Adipocyte (in vitro differentiated cells): ENCODE results near the gene LRRC38.

Source experiments
- DNase-seq: peaks from one replicate; pipeline ENCODE4 v3.0.0-alpha.2; 2015; ENCODE audit warnings: low read depth
- H3K27me3 ChIP-seq: replicated peaks from 2 replicates; pipeline ENCODE4 v1.7.0; 2013; ENCODE audit warnings: mild to moderate bottlenecking, low read length, moderate library complexity; ENCODE audit not compliant: control insufficient read depth, insufficient read depth
- H3K36me3 ChIP-seq: 2 replicates; pipeline ENCODE4 v1.7.0; 2013; ENCODE audit warnings: low read length, mild to moderate bottlenecking, moderate library complexity; ENCODE audit not compliant: control insufficient read depth, insufficient read depth, severe bottlenecking
- H3K4me1 ChIP-seq: 2 replicates; pipeline ENCODE4 v1.7.0; 2013; ENCODE audit warnings: mild to moderate bottlenecking, low read length, moderate library complexity; ENCODE audit not compliant: control insufficient read depth, insufficient read depth
- H3K4me3 ChIP-seq: 2 replicates; pipeline ENCODE4 v1.7.0; 2013; ENCODE audit warnings: mild to moderate bottlenecking, low read length, moderate library complexity
- H3K9ac ChIP-seq: 2 replicates; pipeline ENCODE4 v1.7.0; 2013; ENCODE audit warnings: mild to moderate bottlenecking, low read length, moderate library complexity
- H3K9me3 ChIP-seq: 2 replicates; pipeline ENCODE4 v1.7.0; 2013; ENCODE audit warnings: mild to moderate bottlenecking, low read length, moderate library complexity; ENCODE audit not compliant: control insufficient read depth

Gene LRRC38

DNA sequence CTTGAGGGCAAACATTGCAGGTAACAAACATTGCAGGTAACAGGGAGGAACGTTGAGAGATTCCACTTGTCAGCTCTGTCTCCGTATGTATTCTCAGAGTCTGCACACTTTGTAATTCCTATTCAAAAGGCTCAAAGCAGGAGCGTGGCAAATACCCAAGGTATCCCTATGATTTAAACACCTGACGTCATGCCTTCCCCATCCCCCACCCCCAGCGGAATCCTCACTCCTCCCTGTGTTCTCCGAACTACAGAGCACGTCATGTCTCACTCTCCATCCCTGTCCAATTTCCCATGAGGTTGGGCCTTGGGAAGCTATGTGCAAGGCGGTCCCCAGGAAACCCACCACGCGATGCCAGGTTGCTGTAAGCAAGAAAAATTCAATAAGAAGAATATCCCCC lies 2.8 kb upstream of the LRRC38 start:
- no peak overlapping the region for H3K9ac ChIP-seq
- H3K4me3 ChIP-seq, result no peak overlapping the region
- H3K27me3 ChIP-seq, result peaks cover 73% of the 10 kb centered on the region
- no peak for DNase-seq
- no peaks in the 10 kb centered on the region for H3K36me3 ChIP-seq
- H3K9me3 ChIP-seq, result peaks cover 8% of the 10 kb centered on the region
- H3K4me1 ChIP-seq, result no peaks in the 10 kb centered on the region

GRCh38 chr1:13514821-13515220 lies 1.0 kb upstream of the LRRC38 start:
- Histone ChIP-seq H3K36me3 (no peaks in the 10 kb centered on the region), H3K4me1 (no peaks in the 10 kb centered on the region), H3K9ac (no peak overlapping the region), H3K27me3 (peaks cover 87% of the 10 kb centered on the region), H3K4me3 (no peak overlapping the region), H3K9me3 (peaks cover 8% of the 10 kb centered on the region)
- no peak for DNase-seq

DNA sequence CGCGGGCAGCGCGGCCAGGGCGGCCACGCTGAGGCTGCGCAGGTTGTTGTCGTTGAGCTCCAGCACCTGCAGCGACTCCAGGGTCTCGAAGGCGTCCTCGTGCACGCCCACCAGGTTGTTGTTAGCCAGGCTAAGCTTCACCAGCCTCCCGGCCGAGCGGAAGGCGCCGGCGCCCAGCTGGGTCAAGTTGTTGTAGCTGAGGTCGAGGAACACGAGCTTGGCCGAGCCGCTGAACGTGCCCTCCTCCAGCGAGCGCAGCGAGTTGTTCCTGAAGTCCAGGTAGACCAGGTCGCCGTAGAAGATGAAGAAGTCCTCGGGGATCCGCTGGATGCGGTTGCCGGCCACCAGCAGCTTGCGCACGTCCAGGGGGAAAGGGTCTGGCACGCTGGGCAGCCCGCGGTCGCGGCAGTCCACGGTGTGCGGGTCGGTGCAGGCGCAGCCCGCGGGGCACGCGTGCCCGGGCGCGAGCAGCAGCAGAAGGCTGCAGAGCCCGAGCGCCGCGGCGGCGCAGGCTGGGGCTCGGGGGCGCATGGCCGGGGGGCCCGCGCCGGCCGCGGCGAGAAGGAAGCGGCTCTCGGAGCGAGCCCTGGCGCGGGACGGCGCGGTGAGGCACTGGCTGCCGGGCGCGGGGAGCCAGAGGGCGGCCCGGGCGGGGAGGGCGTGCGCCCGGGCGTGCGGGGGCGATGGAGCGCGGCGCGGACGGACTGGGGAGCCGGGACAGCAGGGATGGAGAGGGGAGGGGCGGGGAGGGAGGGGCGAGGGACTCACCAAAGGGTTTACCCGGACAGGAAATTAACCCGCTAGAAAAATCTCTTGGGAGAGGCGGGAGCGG lies 524 bp downstream of the LRRC38 start:
- Histone ChIP-seq H3K27me3 (peaks cover 85% of the 10 kb centered on the region), H3K4me1 (no peaks in the 10 kb centered on the region), H3K4me3 (no peak overlapping the region), H3K9me3 (no peaks in the 10 kb centered on the region), H3K36me3 (no peaks in the 10 kb centered on the region), H3K9ac (no peak overlapping the region)
- no peak for DNase-seq

GRCh38 chr1:13512472-13512871 lies 1.3 kb downstream of the LRRC38 start:
- DNase-seq, result no peak
- Histone ChIP-seq H3K36me3 (no peaks in the 10 kb centered on the region), H3K27me3 (peaks cover 80% of the 10 kb centered on the region), H3K4me3 (no peak overlapping the region), H3K9me3 (no peaks in the 10 kb centered on the region), H3K9ac (no peak overlapping the region), H3K4me1 (no peaks in the 10 kb centered on the region)

DNA sequence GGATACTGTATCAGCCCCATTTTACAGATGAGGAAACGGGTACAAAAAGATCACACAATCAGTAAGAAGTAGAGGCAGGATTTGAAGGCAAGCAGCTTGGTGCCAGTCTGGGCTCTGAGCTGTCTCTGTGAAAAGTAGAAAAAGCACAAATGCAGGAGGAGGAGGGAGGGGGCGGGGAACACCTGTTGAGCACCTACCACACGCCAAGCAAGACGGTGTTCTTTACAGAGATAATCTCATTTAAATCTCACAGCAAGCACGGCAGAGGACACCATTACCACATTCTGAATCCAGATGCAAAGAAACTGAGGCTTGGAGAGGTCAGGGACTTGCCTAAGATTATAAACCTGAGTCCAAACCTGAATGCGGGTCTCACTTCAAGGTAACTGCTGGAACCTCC lies 3.3 kb downstream of the LRRC38 start:
- DNase-seq, result no peak
- H3K36me3 ChIP-seq, result no peaks in the 10 kb centered on the region
- H3K4me1 ChIP-seq, result no peaks in the 10 kb centered on the region
- no peak overlapping the region for H3K4me3 ChIP-seq
- H3K9me3 ChIP-seq, result no peaks in the 10 kb centered on the region
- H3K9ac ChIP-seq, result no peak overlapping the region
- peaks cover 70% of the 10 kb centered on the region for H3K27me3 ChIP-seq

DNA sequence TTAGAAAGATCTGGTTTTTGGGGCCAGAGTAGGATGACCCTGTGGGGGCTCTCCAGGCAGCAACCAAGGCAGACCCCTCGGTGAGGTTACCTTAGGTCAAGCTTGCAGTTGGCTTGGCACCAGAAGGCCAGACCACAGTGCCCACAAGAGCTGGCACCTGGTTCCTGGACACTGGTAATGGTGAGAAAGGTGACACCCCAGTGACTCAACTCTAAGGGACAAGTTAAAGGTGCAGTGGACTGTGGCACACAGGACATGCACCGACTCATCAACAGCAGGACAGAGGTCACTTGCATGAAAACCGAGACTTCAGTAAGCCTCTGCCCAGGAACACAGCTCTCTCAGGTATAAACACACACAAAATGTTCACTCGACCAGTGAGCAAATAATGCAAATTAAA lies 6.7 kb downstream of the LRRC38 start:
- Histone ChIP-seq H3K4me3 (no peak overlapping the region), H3K4me1 (no peaks in the 10 kb centered on the region), H3K9me3 (no peaks in the 10 kb centered on the region), H3K36me3 (no peaks in the 10 kb centered on the region), H3K27me3 (peaks cover 65% of the 10 kb centered on the region), H3K9ac (no peak overlapping the region)
- DNase-seq, result no peak

- no peak overlapping the region for H3K4me3 ChIP-seq
- no peak overlapping the region for H3K9ac ChIP-seq
- H3K36me3 ChIP-seq, result no peaks in the 10 kb centered on the region
- H3K9me3 ChIP-seq, result no peaks in the 10 kb centered on the region
- DNase-seq, result no peak
- H3K4me1 ChIP-seq, result no peaks in the 10 kb centered on the region
- H3K27me3 ChIP-seq, result peaks cover 45% of the 10 kb centered on the region
Measured at GRCh38 chr1:13505020-13505419, 8.8 kb downstream of the LRRC38 start.

- DNase-seq, result no peak
- H3K9me3 ChIP-seq, result no peaks in the 10 kb centered on the region
- H3K4me1 ChIP-seq, result no peaks in the 10 kb centered on the region
- no peak overlapping the region for H3K9ac ChIP-seq
- H3K4me3 ChIP-seq, result no peak overlapping the region
- no peaks in the 10 kb centered on the region for H3K36me3 ChIP-seq
- H3K27me3 ChIP-seq, result peaks cover 23% of the 10 kb centered on the region
Measured at GRCh38 chr1:13500806-13501205, 13.0 kb downstream of the LRRC38 start.

DNA sequence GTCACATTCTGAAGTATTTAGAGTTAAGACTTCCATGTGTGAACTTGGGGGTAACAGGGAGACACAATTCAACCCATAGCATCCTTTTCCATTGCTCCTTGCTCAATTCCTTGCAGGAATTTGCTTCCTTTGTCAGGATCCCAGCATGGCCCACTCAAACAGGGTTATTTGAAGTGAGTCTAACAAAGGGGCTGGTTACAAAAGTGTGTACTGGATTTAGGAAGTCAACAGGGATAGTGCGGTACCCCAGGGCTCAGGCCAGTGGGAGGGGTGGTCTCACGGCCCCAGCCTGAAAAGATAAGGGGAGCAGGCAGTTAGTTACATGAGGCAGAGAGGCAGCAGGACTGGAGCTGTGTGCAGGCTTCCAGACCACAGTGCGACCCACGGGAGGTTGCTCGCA lies 14.4 kb downstream of the LRRC38 start:
- Histone ChIP-seq H3K36me3 (no peaks in the 10 kb centered on the region), H3K27me3 (peaks cover 28% of the 10 kb centered on the region)
- no peak for DNase-seq

GRCh38 chr1:13498553-13498952 lies 15.2 kb downstream of the LRRC38 start:
- H3K36me3 ChIP-seq, result no peaks in the 10 kb centered on the region
- DNase-seq, result no peak

More for the DNA sequence above, 14.4 kb downstream of the LRRC38 start:
- no peaks in the 10 kb centered on the region for H3K4me1 ChIP-seq
- no peaks in the 10 kb centered on the region for H3K9me3 ChIP-seq
- no peak overlapping the region for H3K4me3 ChIP-seq
- H3K9ac ChIP-seq, result no peak overlapping the region

DNA sequence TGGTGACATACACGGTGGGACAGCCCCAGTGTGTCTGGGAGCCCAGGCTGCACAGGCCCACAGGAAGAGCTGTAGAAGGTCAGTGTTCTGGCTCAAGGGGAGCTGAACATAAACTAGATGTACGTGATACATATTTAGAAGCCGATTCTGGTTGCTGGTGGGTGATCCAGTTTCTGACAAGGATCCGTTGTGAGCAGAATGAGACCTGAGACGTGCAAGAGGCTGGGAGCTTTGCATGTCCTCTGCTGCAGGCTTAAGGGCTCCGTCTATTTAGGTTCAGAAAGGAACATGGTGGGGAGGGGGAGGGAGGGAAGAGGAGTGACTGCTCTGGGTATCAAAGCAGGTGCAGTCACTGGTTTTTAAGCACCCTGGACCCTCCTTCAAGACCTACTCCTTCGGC lies 18.6 kb downstream of the LRRC38 start:
- peaks cover 20% of the 10 kb centered on the region for H3K27me3 ChIP-seq
- H3K36me3 ChIP-seq, result no peaks in the 10 kb centered on the region
- H3K4me3 ChIP-seq, result no peak overlapping the region
- H3K9ac ChIP-seq, result no peak overlapping the region
- no peaks in the 10 kb centered on the region for H3K4me1 ChIP-seq
- no peaks in the 10 kb centered on the region for H3K9me3 ChIP-seq
- no peak for DNase-seq

More at GRCh38 chr1:13498553-13498952, 15.2 kb downstream of the LRRC38 start:
- Histone ChIP-seq H3K9ac (no peak overlapping the region), H3K4me1 (no peaks in the 10 kb centered on the region), H3K27me3 (peaks cover 24% of the 10 kb centered on the region), H3K9me3 (no peaks in the 10 kb centered on the region), H3K4me3 (no peak overlapping the region)

GRCh38 chr1:13494712-13495111 lies 19.1 kb downstream of the LRRC38 start:
- H3K4me1 ChIP-seq, result no peaks in the 10 kb centered on the region
- H3K9me3 ChIP-seq, result no peaks in the 10 kb centered on the region
- peaks cover 20% of the 10 kb centered on the region for H3K27me3 ChIP-seq
- no peaks in the 10 kb centered on the region for H3K36me3 ChIP-seq
- H3K4me3 ChIP-seq, result no peak overlapping the region
- no peak overlapping the region for H3K9ac ChIP-seq
- no peak for DNase-seq
